Measurements from ENCODE around the gene STRADA. TPM values are rescaled to one million over a fixed set of nuclear protein-coding genes. Genes with fewer than 3 reads are reported as not detected.

The STRADA gene
- polyA plus RNA-seq, result 43.3 TPM
- long read RNA-seq, donor 1, partial matches to known transcripts, result 0 of 3 reads
- long read RNA-seq, donor 1, other reads (novel, unspliced or antisense), result 0 of 3 reads
- long read RNA-seq, donor 2, partial matches to known transcripts, result 0 of 6 reads
- long read RNA-seq, donor 2, other reads (novel, unspliced or antisense), result 0 of 6 reads
- long read RNA-seq, donor 3, result 0 reads
- long read RNA-seq, donor 4, result 0 reads
- long read RNA-seq, donor 5, partial matches to known transcripts, result 0 of 2 reads
- long read RNA-seq, donor 5, other reads (novel, unspliced or antisense), result 0 of 2 reads
- long read RNA-seq, donor 6, partial matches to known transcripts, result 0 of 7 reads
- long read RNA-seq, donor 6, other reads (novel, unspliced or antisense), result 0 of 7 reads
- long read RNA-seq, donor 7, transcript STRADA-222 (1 exons, 3,685 nt), result major isoform, 5 of 5 reads
- long read RNA-seq, donor 7, partial matches to known transcripts, result 0 of 5 reads
- long read RNA-seq, donor 7, other reads (novel, unspliced or antisense), result 0 of 5 reads
- long read RNA-seq, donor 8, transcript STRADA-222 (1 exons, 3,685 nt), result major isoform, 5 of 7 reads
- long read RNA-seq, donor 8, partial matches to known transcripts, result 0 of 7 reads
- long read RNA-seq, donor 8, other reads (novel, unspliced or antisense), result 0 of 7 reads
- long read RNA-seq, donor 9, partial matches to known transcripts, result 0 of 8 reads
- long read RNA-seq, donor 9, other reads (novel, unspliced or antisense), result 0 of 8 reads
- long read RNA-seq, donor 10, partial matches to known transcripts, result 0 of 6 reads
- long read RNA-seq, donor 10, other reads (novel, unspliced or antisense), result 0 of 6 reads
- long read RNA-seq, donor 11, partial matches to known transcripts, result 0 of 5 reads
- long read RNA-seq, donor 11, other reads (novel, unspliced or antisense), result 0 of 5 reads

DNA sequence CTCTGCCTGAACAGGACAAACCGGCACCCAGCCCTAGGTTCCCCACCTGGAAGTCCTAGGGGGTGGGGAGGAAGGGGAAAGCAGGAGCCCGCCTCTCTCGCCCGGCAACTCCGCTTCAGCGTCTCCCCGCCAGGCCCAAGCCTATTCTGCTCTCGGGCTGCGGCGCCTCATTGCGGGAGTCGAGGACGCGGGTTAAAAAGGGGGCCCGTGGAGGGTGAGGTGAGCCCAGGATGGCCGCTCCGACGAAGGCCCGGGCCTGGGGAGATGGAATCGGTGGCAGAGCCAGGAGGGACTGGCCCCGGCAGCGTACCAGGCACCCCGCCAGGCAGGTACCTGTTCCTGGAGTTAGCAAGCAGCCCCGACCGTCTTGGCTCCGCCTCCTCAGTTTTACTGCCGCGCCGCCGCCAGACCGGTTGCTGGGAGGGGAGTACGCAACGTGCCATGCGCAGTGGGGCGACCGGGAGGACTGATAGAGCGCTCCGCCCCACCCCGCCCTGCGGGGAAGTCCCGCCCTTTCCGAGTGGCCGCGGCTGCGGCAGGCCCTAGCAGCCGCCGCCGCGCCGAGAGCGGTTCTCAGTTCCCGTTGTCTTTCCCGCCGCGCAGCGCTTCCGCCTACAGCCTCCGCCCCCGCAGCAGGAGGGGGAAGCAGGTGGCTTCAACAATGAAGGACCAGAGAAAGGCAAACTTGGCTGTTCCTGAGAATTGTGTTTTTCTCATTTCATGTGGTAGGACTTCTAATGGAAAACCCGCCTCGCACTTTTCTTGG lies at the start of gene STRADA:
STRADA (minus strand) TSS at position 392 of the 766 bp plus-strand sequence. CDS start 13,430 bp downstream, outside the sequence.
- H3K9me3 ChIP-seq (ENCODE audit: control insufficient read depth, low read depth, low read length), result no peaks in the 10 kb centered on the region
- H3K4me3 ChIP-seq (ENCODE audit: low read length), result peak within 1 kb of the TSS; percentile 89
- peaks cover 14% of the 10 kb centered on the region for H3K36me3 ChIP-seq (ENCODE audit: control insufficient read depth, insufficient read depth, low read length)
- WGBS (ENCODE audit: insufficient coverage, low lambda C conversion rate), result no CpG with 5 or more reads among the region's 61 CpGs
- H3K4me1 ChIP-seq (ENCODE audit: control insufficient read depth, insufficient read depth, low read length), result no peaks in the 10 kb centered on the region
- H3K27me3 ChIP-seq (ENCODE audit: control insufficient read depth, insufficient read depth, low read length), result no peaks in the 10 kb centered on the region
- H3K27ac ChIP-seq (ENCODE audit: low read length), result peak within 1 kb of the TSS; percentile 93
- peak; percentile 99 to 100 for DNase-seq

- Histone ChIP-seq H3K9me3 (ENCODE audit: control insufficient read depth, low read depth, low read length) (no peaks in the 10 kb centered on the region), H3K27me3 (ENCODE audit: control insufficient read depth, insufficient read depth, low read length) (no peaks in the 10 kb centered on the region), H3K36me3 (ENCODE audit: control insufficient read depth, insufficient read depth, low read length) (peaks cover 55% of the 10 kb centered on the region), H3K27ac (ENCODE audit: low read length) (no peak overlapping the region), H3K4me3 (ENCODE audit: low read length) (no peak overlapping the region), H3K4me1 (ENCODE audit: control insufficient read depth, insufficient read depth, low read length) (no peaks in the 10 kb centered on the region)
- DNase-seq, result no peak
- WGBS (ENCODE audit: insufficient coverage, low lambda C conversion rate), result 100% methylated on average over 2 of the region's 6 CpGs
Measured at GRCh38 chr17:63790057-63790456, 48.5 kb upstream of the STRADA start.

DNA sequence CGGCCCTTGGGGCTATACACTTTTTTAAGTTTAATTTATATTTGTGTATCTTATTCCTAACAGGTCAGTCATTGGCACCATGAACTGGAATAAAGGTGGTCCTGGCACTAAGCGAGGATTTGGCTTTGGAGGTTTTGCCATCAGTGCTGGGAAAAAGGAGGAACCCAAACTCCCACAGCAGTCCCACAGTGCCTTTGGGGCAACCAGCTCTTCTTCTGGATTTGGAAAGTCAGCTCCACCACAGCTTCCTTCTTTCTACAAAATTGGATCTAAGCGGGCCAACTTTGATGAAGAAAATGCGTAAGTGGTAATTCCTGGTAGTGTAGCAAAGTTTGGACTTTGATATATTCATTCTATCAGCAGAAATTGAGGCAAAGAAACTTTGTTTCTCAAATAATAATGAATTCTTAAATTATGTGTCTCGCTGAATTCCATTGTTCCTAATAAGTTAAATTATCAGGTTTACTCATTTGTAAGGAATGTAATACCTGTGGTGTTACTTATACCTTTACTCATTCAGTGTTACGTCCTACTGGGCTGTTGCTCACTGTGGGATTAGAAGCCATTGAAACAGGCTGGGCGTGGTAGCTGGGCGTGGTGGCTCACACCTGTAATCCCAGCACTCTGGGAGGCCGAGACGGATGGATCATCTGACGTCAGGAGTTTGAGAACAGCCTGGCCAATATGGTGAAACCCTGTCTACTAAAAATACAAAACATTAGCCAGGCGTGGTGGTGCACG lies 45.5 kb upstream of the STRADA start:
- peaks cover 46% of the 10 kb centered on the region for H3K36me3 ChIP-seq (ENCODE audit: control insufficient read depth, insufficient read depth, low read length)
- 100% methylated on average over 1 of the region's 13 CpGs for WGBS (ENCODE audit: insufficient coverage, low lambda C conversion rate)
- no peaks in the 10 kb centered on the region for H3K27me3 ChIP-seq (ENCODE audit: control insufficient read depth, insufficient read depth, low read length)
- H3K27ac ChIP-seq (ENCODE audit: low read length), result no peak overlapping the region
- no peak overlapping the region for H3K4me3 ChIP-seq (ENCODE audit: low read length)
- no peaks in the 10 kb centered on the region for H3K4me1 ChIP-seq (ENCODE audit: control insufficient read depth, insufficient read depth, low read length)
- H3K9me3 ChIP-seq (ENCODE audit: control insufficient read depth, low read depth, low read length), result no peaks in the 10 kb centered on the region
- DNase-seq, result no peak

- H3K36me3 ChIP-seq (ENCODE audit: control insufficient read depth, insufficient read depth, low read length), result peaks cover 43% of the 10 kb centered on the region
- no peaks in the 10 kb centered on the region for H3K4me1 ChIP-seq (ENCODE audit: control insufficient read depth, insufficient read depth, low read length)
- H3K4me3 ChIP-seq (ENCODE audit: low read length), result no peak overlapping the region
- H3K27me3 ChIP-seq (ENCODE audit: control insufficient read depth, insufficient read depth, low read length), result no peaks in the 10 kb centered on the region
- H3K9me3 ChIP-seq (ENCODE audit: control insufficient read depth, low read depth, low read length), result no peaks in the 10 kb centered on the region
- no peak overlapping the region for H3K27ac ChIP-seq (ENCODE audit: low read length)
- WGBS (ENCODE audit: insufficient coverage, low lambda C conversion rate), result no CpG with 5 or more reads among the region's 1 CpG
- DNase-seq, result no peak
Measured at GRCh38 chr17:63786117-63786516, 44.5 kb upstream of the STRADA start.

- Histone ChIP-seq H3K27ac (ENCODE audit: low read length) (no peak overlapping the region), H3K4me3 (ENCODE audit: low read length) (no peak overlapping the region), H3K36me3 (ENCODE audit: control insufficient read depth, insufficient read depth, low read length) (peaks cover 43% of the 10 kb centered on the region), H3K27me3 (ENCODE audit: control insufficient read depth, insufficient read depth, low read length) (no peaks in the 10 kb centered on the region), H3K9me3 (ENCODE audit: control insufficient read depth, low read depth, low read length) (no peaks in the 10 kb centered on the region), H3K4me1 (ENCODE audit: control insufficient read depth, insufficient read depth, low read length) (no peaks in the 10 kb centered on the region)
- WGBS (ENCODE audit: insufficient coverage, low lambda C conversion rate), result 100% methylated on average over 1 of the region's 1 CpG
- no peak for DNase-seq
Measured at GRCh38 chr17:63785556-63785955, 44.0 kb upstream of the STRADA start.

GRCh38 chr17:63783522-63783921 lies 41.9 kb upstream of the STRADA start:
- Histone ChIP-seq H3K36me3 (ENCODE audit: control insufficient read depth, insufficient read depth, low read length) (peaks cover 34% of the 10 kb centered on the region), H3K4me3 (ENCODE audit: low read length) (no peak overlapping the region), H3K27ac (ENCODE audit: low read length) (no peak overlapping the region), H3K9me3 (ENCODE audit: control insufficient read depth, low read depth, low read length) (no peaks in the 10 kb centered on the region), H3K4me1 (ENCODE audit: control insufficient read depth, insufficient read depth, low read length) (no peaks in the 10 kb centered on the region), H3K27me3 (ENCODE audit: control insufficient read depth, insufficient read depth, low read length) (no peaks in the 10 kb centered on the region)
- WGBS (ENCODE audit: insufficient coverage, low lambda C conversion rate), result no CpG with 5 or more reads among the region's 6 CpGs
- DNase-seq, result no peak

DNA sequence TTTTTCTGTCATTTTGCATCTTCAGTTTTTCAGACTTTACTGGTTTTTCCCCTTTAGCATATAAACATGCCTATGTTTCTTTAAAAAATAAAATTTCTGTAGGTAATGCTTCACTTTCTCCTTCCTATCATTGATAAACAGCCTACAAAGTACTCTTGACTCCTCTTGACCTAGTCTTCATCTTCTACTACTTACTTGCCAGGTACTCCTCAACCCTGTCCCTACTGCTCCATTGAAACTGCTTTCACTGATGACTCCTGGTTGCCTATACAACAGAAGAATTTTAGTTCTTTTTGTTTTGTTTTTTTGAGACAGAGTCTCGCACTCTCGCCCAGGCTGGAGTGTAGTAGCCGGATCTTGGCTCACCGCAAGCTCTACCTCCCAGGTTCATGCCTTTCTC lies 39.3 kb upstream of the STRADA start:
- no CpG with 5 or more reads among the region's 4 CpGs for WGBS (ENCODE audit: insufficient coverage, low lambda C conversion rate)
- Histone ChIP-seq H3K9me3 (ENCODE audit: control insufficient read depth, low read depth, low read length) (no peaks in the 10 kb centered on the region), H3K27me3 (ENCODE audit: control insufficient read depth, insufficient read depth, low read length) (no peaks in the 10 kb centered on the region), H3K36me3 (ENCODE audit: control insufficient read depth, insufficient read depth, low read length) (peaks cover 24% of the 10 kb centered on the region), H3K27ac (ENCODE audit: low read length) (no peak overlapping the region), H3K4me3 (ENCODE audit: low read length) (no peak overlapping the region), H3K4me1 (ENCODE audit: control insufficient read depth, insufficient read depth, low read length) (peaks cover 2% of the 10 kb centered on the region)
- DNase-seq, result no peak

DNA sequence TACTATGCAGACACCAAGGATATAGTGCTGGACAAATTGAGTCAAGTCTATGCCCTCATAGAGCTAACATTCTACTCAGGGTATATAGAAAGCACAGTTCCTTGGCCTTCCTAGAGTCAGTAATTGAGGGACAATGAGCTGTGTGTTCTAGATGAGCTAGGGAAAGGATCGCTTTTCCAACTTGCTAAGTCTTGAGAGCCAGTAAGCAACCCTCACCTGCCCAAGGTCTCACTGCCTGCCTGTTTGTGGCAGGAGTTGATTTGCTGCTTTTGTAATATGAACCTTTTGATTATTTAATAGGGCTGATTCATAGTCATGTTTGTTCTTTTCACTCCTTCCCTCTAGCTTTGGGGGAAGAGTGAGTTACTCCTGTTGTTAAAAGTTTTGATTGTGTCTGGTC lies 38.9 kb upstream of the STRADA start:
- no CpG with 5 or more reads among the region's 1 CpG for WGBS (ENCODE audit: insufficient coverage, low lambda C conversion rate)
- no peak overlapping the region for H3K27ac ChIP-seq (ENCODE audit: low read length)
- H3K36me3 ChIP-seq (ENCODE audit: control insufficient read depth, insufficient read depth, low read length), result peaks cover 24% of the 10 kb centered on the region
- peaks cover 3% of the 10 kb centered on the region for H3K4me1 ChIP-seq (ENCODE audit: control insufficient read depth, insufficient read depth, low read length)
- no peak overlapping the region for H3K4me3 ChIP-seq (ENCODE audit: low read length)
- no peaks in the 10 kb centered on the region for H3K9me3 ChIP-seq (ENCODE audit: control insufficient read depth, low read depth, low read length)
- no peak for DNase-seq
- no peaks in the 10 kb centered on the region for H3K27me3 ChIP-seq (ENCODE audit: control insufficient read depth, insufficient read depth, low read length)

GRCh38 chr17:63775420-63775819 lies 33.8 kb upstream of the STRADA start:
- no peaks in the 10 kb centered on the region for H3K9me3 ChIP-seq (ENCODE audit: control insufficient read depth, low read depth, low read length)
- peak in 1 of 2 donors; percentile 19 for DNase-seq
- peak overlapping the region; percentile 88 for H3K4me3 ChIP-seq (ENCODE audit: low read length)
- WGBS (ENCODE audit: insufficient coverage, low lambda C conversion rate), result 70% methylated on average over 2 of the region's 8 CpGs
- H3K27ac ChIP-seq (ENCODE audit: low read length), result peak overlapping the region; percentile 100
- H3K27me3 ChIP-seq (ENCODE audit: control insufficient read depth, insufficient read depth, low read length), result no peaks in the 10 kb centered on the region
- H3K4me1 ChIP-seq (ENCODE audit: control insufficient read depth, insufficient read depth, low read length), result peaks cover 6% of the 10 kb centered on the region
- H3K36me3 ChIP-seq (ENCODE audit: control insufficient read depth, insufficient read depth, low read length), result peaks cover 11% of the 10 kb centered on the region

All from large intestine (tissue), 12 donors.